Raji (cell line): ENCODE measurements around the gene ST7L.

ENCODE experiments used
- POLR2A ChIP-seq: IDR thresholded peaks from 2 replicates; pipeline ENCODE4 v1.6.1; 2011; ENCODE audit warnings: low read depth, low read length, control low read depth; ENCODE audit not compliant: insufficient read depth

Gene ST7L

DNA sequence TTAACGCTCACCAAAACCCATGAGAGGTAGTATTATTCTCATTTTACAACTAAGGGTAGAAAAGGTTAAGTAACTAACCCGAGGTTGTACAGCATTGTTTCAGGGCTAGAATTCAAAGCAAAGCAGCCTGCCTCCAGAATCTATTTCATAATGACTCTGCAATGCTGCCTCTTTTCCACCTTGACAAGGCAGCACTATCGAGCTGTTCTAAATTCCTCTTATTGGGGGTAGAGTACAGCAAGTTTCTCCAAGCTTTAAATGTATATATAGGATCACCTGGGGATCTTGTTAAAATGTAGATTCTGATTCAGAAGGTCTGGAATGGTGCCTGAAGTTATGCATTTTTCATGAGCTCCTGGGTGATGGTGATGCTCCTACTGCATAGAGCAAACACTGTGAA lies 80.1 kb downstream of the ST7L start:
- no peak for TF ChIP-seq POLR2A

DNA sequence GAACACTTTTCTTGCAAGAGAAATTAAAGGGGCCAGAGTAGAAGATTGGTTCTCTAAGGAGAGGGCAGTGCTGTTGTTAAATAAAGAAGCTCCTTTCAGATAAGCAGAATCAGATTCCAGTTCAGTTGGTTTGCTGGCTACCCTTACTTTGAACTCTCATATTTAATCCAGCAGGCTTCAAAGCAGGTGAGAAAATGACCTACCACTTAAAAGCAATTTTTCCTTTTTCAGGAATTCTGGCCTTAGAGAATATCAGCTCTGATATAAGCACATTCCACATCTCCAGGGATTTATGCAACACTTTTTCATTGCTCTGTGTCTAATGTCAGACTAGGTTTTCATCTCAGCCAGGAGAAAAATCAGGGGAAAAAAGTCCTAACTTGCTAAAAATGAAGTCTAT lies 81.5 kb downstream of the ST7L start:
- no peak for TF ChIP-seq POLR2A

DNA sequence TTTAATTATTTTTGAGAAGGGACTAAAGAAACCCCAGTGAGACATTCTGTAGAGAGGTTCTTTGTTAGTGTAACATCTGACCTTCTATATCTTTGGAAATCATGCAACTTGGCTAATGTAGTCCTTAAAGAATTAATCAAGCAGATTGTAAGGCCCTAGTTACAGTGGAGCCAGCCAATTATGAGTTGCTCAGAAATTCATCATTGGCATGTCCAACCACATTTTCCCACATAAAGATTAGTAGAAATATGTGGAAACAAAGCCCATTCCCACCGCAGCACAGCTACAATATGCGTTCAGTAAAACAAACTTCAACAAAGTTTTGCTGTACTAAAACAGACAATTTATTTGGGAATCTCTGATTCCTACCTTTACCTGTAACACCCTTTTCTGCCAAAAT lies 82.4 kb downstream of the ST7L start:
- TF ChIP-seq POLR2A = no peak

DNA sequence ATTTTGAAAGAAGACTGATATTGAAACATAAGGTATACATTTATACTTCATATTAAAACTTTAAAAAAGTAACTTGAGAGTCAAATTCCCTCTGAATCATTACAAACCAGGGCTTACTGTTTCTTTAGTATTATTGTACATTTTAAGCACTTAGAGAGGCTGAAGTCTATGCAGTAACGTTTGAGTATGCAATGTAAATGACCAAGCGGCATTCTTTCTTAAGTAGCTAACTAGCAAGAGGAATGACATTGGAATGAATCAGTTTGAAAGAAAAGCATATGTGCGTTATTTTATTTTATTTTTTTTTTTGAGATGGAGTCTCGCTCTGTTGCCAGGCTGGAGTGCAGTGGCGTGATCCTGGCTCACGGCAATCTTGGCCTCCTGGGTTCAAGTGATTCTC lies 85.9 kb downstream of the ST7L start:
- no peak for TF ChIP-seq POLR2A

DNA sequence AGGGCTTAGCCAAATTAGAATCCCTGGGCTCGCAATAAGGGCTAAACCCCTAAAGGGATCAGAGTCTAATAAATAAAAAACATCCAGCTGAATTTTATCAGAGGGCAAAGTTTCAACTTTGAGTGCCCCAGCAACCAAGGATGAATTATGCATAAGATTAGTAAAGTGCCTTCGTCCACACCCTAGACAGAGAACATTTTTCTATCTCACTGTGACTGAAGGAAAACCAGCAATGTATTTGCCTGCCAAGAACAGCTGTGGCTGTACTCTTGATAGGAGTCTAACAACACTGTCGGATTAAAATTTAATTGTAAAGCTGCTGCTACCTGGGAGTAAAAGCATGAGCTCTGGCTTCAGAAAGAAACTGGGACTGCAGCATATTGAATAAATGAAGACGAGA lies 86.9 kb downstream of the ST7L start:
- no peak for TF ChIP-seq POLR2A

DNA sequence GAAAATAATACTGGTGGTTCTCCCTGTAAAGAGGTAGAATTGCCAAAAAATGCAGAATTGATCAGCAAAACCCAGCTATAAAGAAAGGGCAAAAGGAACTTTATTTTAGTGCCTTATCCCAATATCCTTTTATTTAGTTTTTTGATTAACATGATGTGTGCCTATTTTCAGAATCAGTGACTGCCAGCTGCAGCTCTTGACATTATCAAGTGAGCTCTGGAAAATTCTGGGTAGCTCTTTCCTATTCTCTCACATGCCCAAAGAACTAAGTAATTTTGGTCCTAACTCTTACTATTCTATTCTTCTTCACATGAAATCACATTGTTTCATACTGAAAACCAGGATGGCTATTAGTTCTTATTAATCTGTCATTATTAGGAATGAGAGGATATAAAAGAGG lies 88.1 kb downstream of the ST7L start:
- TF ChIP-seq POLR2A = no peak

DNA sequence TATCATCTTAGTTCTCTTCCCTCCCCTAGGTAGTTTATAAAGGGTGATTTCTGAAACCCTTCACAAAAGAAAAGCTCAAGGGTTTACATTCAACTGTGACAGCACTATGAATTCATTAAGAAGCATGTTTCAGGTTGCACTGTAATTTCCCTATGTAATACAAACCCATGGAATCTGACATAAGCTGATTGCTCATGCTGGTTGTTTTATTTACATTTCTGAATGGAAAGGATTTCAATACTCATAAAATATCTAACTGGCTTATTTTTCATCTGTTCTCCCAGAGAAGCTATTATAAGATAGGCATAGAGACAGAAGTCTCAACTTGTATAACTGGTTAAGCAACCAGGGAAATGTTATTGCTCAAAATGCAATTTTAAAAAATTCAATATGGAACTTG lies 89.6 kb downstream of the ST7L start:
- no peak for TF ChIP-seq POLR2A

DNA sequence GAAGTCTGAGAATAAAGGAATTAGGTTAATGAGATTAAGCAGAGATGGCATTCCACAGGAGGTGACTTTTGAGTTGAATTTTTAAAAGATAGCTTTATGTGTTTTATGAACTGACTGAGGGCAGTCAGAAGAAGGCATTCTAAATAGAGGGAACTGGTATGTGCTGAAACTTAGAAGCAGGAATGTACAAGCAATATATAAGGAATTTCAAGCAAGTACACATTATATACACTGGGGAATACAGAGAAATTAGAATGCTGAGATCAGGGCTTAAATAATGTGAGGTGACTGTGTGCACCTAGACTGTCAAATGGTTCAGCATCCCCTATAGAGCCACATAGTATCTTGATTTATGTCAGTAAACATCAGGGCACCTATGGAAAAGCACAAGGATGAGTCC lies 90.9 kb downstream of the ST7L start:
- TF ChIP-seq POLR2A = no peak

DNA sequence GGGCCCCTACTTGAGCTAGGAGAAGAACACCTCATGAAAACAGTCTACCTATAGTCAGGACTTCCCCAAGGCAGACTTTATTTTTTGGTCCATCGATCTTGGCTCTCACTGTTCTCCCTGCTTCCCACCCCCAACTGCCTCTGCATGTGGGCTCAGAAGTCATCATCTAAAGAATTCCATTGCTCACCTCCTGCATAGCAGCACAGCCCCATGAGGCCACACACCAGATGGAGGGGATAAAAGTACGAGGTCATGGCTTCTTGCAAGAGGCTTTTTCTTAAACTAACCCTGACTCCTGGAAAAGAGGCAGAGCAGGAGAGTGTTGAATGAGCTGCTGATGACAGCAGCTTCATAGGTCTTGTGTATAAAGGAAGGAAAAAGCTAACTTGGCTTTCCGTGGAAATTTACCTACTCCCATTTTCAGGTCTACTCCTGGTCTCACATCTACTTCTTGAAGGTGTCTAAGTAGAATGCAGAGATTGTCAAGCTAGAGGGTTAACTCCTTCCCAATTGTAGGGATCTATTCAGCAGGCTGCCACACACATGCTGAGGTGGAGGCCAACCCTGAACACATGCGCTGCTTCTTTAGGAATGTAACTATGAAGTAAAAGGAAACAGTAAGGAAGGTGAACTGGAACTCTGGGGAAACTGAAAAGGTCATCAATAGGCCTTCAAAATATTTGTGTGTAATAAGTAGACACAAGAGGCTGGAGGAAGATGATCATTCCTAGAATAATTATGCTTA lies 91.5 kb downstream of the ST7L start:
- TF ChIP-seq POLR2A = no peak

DNA sequence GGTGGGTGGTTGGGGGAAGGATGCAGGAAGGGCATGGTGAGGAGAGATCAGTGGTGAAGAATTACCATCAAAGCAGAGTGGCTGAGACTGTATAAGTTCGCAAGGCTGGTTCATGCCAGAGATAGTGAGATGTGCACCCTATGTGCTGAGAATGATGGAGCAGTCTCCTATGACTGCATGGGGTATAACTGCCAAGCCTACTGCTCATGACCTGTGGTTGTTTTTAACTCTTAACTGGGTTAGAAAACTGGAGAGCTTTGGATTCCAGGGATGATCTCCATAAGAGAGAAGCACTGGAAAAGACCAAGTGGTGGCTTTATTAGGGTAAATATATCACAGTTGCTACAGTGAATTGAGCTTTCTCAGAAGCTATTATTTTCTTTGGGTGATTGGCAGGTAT lies 94.0 kb downstream of the ST7L start:
- no peak for TF ChIP-seq POLR2A

DNA sequence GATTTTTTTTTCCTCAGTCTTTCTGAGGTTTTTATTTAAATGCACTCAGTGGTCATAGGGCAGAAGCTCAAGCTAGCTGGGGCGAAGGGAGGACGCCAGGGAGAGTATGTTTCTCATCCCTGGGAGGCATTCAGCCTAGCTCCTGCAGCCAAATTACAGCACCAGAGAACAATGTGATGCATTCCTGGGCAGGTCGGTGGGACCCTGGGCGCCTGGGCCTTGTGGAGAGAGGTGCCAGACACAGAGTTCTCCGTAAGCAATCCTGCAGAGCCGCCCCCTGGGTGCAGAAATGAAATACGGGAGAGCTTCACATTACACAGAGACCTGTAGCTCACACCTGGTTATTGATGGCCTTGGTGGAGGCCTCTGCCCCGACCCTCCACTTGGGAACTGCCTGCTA lies 94.7 kb downstream of the ST7L start:
- TF ChIP-seq POLR2A = no peak

DNA sequence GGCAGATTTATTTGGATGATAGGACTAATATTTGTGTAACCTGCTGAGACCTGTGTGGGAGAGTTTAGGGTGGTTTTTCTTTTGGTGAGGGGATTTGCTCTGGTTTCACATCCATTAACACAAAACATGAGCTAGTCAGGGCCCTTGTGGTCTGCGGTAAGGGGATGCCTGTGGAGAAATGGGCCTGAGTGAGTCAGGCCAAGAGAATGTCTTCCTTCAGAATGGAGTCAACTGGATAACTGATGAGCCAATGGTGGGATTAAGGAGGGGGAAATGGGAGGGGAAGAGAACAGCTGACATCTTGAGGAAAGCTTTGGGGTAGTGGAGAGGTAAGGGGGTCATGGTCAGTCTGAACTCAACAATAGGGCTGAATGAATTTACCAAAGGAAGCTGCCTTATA lies 96.3 kb downstream of the ST7L start:
- TF ChIP-seq POLR2A = no peak

DNA sequence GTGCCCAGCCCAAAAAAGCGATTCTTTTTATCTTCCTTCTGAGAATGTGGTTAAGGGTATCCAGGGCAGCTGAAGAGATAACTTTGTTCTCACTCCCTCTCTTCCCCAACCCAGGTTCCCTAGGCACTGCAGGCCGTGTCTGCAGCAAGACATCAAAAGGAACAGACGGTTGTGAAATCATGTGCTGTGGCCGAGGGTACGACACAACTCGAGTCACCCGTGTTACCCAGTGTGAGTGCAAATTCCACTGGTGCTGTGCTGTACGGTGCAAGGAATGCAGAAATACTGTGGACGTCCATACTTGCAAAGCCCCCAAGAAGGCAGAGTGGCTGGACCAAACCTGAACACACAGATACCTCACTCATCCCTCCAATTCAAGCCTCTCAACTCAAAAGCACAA lies 98.8 kb downstream of the ST7L start:
- no peak for TF ChIP-seq POLR2A

DNA sequence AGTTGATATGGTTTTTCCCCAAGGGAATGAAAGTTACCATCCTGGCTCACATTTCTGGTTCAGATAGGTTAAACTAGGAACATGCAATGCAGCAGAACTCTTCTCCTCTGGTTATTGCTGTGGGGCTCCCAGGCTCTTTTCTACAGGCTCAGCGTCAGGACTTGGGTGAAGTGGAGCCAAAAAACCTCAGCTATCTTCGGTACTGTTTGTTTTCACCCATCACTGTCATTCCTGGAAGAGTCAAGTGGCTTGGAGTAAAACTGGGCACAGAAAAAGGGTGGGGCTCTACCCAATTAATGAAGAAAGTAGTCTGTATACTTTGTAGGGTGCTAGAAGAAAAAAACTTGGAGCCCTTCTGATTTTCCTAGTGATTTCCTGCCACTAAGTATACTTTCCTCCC lies 100.8 kb downstream of the ST7L start:
- no peak for TF ChIP-seq POLR2A

DNA sequence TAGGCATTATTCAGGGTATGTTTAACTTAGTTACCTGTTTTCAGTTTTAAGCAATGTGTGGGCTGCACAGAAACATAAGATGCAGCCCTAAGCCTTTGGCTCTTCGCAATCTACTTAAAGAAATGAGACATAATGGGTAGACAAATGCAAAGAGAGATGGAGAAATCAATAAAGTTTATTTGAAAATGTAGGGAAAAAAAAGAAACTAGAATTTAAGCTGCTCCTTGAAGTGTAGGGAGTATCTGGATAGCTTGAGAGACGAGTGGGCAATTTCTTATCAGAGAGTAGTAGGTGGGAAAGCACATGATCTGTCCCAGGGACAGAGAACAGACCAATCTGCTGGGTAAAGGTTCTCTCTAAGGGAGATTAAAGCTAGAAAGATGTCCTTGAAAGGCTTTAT lies 101.3 kb downstream of the ST7L start:
- TF ChIP-seq POLR2A = no peak

DNA sequence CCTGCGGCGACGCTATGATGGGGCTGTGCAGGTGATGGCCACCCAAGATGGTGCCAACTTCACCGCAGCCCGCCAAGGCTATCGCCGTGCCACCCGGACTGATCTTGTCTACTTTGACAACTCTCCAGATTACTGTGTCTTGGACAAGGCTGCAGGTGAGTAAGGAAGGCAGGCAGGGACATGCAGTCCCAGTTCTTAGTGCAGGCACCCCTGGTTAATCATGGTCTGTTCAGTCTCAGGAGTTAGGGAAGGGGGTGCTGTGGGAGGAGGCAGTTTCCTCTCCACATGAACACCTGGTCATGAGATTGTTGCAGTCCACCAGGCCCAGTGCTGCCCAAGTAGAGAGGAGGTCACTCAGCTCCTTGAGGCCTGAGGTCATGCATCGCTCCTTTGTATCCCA lies 101.7 kb downstream of the ST7L start:
- no peak for TF ChIP-seq POLR2A

DNA sequence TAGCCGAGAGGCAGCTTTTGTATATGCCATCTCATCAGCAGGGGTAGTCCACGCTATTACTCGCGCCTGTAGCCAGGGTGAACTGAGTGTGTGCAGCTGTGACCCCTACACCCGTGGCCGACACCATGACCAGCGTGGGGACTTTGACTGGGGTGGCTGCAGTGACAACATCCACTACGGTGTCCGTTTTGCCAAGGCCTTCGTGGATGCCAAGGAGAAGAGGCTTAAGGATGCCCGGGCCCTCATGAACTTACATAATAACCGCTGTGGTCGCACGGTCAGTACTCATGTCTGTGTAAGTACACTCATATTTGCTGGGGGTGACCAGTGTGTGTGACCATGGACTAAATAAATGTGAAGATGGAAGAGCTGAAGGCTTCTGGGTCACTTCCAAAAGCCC lies 102.8 kb downstream of the ST7L start:
- no peak for TF ChIP-seq POLR2A
